ENCODE measurements around the gene RNPC3. TPM values are rescaled to one million over a fixed set of nuclear protein-coding genes. Genes with fewer than 3 reads are reported as not detected.
"Not testable (repeated sequence)": the region's sequence is repeated elsewhere in the genome, so short reads cannot be mapped to it uniquely, and the experiment has no call there.

The RNPC3 gene
- total RNA-seq, 4 donors from 2014 or later: 52.7 to 71.1 (median 59.7) TPM

DNA sequence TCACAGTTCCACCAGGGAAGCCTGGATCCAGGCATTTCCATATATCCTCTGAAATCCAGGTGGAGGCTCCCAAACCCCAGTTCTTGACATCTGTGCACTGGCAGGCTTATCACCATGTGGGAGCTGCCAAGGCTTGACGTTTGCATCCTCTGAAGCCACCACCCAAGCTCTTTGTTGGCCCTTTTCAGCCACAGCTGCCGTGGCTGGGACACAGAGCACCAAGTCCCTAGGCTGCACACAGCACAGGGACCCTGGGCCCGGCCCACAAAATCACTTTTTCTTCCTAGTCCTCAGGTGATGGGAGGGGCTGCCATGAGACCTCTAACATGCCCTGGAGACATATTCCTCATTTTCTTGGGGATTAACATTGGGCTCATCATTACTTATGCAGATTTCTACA lies 22.3 kb downstream of the RNPC3 start:
- TF ChIP-seq, protein P1, sequence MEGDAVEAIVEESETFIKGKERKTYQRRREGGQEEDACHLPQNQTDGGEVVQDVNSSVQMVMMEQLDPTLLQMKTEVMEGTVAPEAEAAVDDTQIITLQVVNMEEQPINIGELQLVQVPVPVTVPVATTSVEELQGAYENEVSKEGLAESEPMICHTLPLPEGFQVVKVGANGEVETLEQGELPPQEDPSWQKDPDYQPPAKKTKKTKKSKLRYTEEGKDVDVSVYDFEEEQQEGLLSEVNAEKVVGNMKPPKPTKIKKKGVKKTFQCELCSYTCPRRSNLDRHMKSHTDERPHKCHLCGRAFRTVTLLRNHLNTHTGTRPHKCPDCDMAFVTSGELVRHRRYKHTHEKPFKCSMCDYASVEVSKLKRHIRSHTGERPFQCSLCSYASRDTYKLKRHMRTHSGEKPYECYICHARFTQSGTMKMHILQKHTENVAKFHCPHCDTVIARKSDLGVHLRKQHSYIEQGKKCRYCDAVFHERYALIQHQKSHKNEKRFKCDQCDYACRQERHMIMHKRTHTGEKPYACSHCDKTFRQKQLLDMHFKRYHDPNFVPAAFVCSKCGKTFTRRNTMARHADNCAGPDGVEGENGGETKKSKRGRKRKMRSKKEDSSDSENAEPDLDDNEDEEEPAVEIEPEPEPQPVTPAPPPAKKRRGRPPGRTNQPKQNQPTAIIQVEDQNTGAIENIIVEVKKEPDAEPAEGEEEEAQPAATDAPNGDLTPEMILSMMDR (IDR thresholded peaks at IDR 0.05; ENCODE audit: low read depth): no peak

DNA sequence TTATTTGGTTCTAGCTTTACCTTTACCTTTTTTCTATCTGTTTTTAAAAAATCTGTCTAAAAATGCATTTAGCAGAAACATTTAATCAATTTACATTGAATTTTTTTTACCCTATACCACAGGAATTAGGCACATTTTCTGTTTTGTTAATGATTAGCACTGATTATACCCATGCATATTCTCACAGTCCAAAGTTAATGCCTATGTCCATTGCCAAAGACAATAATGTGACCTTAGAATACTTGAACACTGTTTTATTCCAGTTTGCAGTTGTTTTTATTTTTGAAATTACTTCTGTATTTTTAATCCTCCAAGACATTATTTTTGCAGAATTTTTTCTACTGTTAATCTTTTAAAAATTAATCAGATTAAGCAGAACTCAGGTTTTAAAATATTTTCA lies 34.9 kb downstream of the RNPC3 start:
- TF ChIP-seq, protein P1 (IDR thresholded peaks at IDR 0.05; ENCODE audit: low read depth): no peak

DNA sequence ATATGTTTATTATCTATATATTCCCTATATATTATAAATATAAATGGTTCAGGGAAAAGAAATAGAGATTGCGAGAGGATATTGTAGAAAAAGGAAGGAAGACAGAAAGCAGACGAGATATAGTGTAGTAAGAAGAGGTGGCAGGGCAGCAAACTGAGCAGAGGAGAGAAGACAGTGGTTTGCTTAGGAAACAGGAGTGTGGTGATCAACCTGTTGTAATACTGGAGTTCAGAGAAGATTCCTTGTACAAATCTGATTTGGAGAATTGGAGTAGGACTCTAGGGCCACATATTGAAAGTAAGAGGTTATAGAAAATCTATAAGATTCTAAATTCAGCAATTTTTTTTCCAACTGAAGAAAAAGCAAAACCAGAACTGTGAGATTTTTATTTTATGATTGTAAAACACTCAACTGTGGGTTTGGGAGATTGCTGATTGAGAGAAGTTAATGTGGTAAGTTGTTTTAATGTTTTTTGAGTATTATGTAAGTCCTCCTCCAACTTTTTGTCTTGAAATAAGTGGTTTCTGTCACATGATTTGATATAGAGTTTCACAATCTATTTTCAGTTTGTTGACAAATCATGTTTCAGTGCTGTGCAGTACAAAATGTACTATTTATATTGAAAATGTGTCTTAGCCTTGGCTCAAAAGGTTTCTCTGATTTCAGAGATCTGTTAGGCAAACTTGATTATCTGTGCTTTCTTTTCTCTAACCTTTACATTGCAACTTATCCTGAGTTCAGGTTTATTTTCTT lies 36.3 kb downstream of the RNPC3 start:
- TF ChIP-seq, protein P1 (IDR thresholded peaks at IDR 0.05; ENCODE audit: low read depth): no peak

DNA sequence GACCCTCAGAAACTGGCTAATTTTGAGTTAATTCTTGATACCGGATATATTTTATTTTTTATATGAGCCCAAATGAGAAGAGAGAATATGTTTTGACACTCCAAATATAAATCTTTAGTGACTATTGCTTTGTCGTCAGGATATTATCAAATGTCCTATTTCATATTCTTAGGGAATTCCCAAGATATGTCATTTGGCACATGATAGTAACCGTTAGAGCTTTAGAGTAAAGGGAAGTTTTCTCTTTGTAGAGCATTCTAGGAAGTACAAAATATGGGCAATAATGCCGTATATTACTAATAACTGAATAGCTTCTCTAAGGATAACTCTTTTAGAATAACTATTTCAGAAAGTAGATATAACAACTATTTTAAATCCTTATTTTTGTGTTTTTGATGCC lies 37.6 kb downstream of the RNPC3 start:
- TF ChIP-seq, protein P1 (IDR thresholded peaks at IDR 0.05; ENCODE audit: low read depth): no peak

DNA sequence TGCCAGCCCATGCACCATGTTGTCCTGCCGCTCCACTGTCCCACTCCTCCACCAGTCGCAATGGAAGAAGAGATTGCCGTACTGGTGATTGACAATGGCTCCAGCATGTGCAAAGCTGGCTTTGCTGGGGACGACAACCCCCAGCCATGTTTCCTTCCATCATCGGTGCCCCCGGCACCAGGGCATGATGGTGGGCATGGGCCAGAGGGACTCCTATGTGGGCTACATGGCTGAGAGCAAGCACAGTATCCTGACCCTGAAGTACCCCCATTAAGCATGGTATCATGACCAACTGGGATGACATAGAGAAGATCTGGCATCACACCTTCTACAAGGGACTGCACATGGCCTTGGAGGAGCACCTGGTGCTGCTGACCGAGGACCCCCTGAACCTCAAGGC lies 44.0 kb downstream of the RNPC3 start:
- TF ChIP-seq, protein P1 (IDR thresholded peaks at IDR 0.05; ENCODE audit: low read depth): no peak

DNA sequence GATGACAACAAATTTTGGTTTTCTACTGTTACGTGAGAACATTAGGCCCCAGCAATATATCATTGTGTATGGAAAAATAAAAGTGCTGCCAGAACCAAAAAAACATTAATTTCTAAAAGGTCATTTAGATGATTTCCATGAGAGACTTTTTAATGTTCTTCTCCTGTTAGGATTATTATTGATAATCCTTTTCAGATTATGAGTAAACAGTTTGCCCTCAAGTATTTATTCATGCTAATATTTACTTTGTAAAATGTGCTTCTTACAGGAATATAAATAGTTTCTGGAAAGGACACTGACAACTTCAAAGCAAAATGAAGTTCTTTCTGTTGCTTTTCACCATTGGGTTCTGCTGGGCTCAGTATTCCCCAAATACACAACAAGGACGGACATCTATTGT lies 45.8 kb downstream of the RNPC3 start, which contains the start of gene AMY2B:
TSS of gene AMY2B (plus strand) at position 301 of the 400 bp plus-strand sequence. CDS start at position 315, 14 bp downstream.
- TF ChIP-seq, protein P1 (IDR thresholded peaks at IDR 0.05; ENCODE audit: low read depth): not testable (repeated sequence)

DNA sequence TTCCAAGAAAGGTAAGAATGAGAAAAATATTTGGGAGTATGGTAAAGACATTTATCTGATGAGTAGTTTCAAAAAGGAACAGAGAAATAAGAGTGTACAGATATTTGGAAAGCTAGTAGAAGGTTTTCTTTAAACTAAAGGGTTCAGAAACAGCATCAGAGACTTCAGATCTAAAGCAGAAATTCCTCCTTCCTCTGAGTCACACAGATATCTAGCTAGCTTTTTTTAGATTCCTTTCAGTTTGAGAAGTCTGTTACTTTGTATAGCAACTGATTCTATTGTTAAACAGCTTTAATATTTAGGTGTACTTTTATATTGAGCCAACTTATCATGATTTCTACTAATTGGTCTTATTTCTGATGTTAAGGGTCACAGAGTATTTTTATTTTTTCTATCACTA lies 50.6 kb downstream of the RNPC3 start:
- TF ChIP-seq, protein P1 (IDR thresholded peaks at IDR 0.05; ENCODE audit: low read depth): no peak
